SK-N-SH (cell line): ENCODE data around the gene ADAMTS19.

ENCODE experiments used
- POLR2AphosphoS5 ChIP-seq: IDR thresholded peaks from 2 replicates; pipeline ENCODE4 v1.6.1; 2012; ENCODE audit warnings: low read depth, low read length
- RFX5 ChIP-seq: IDR thresholded peaks from 2 replicates; pipeline ENCODE4 v1.6.1; 2012; ENCODE audit warnings: mild to moderate bottlenecking, improper control_type of control experiment, low read length
- RXRA ChIP-seq: IDR thresholded peaks from 2 replicates; pipeline ENCODE4 v1.4.0; 2012; ENCODE audit warnings: low read depth, mild to moderate bottlenecking, borderline replicate concordance
- SMC3 ChIP-seq: IDR thresholded peaks from 2 replicates; pipeline ENCODE4 v1.6.1; 2012; ENCODE audit warnings: low read depth, low read length, improper control_type of control experiment
- TAF1 ChIP-seq: IDR thresholded peaks from 2 replicates; pipeline ENCODE4 v1.6.1; 2012; ENCODE audit warnings: low read depth, mild to moderate bottlenecking, low read length, moderate library complexity, borderline replicate concordance
- TF ChIP-seq, protein P1 (sequence below): fragments of 200-600 bp; sonication (generic); IDR thresholded peaks from 2 replicates; pipeline ENCODE4 v1.6.1; 2017; ENCODE audit warnings: antibody characterized with exemption, mild to moderate bottlenecking, moderate library complexity
- TF ChIP-seq, protein P2 (sequence below): IDR thresholded peaks from 2 replicates; pipeline ENCODE4 v1.4.0; 2012; ENCODE audit warnings: low read depth, borderline replicate concordance
- TF ChIP-seq, protein P3 (sequence below): fragments of 150-350 bp; IDR thresholded peaks from 2 replicates; pipeline ENCODE4 v1.6.1; 2016; ENCODE audit warnings: mild to moderate bottlenecking, low read depth, low read length

DNA sequence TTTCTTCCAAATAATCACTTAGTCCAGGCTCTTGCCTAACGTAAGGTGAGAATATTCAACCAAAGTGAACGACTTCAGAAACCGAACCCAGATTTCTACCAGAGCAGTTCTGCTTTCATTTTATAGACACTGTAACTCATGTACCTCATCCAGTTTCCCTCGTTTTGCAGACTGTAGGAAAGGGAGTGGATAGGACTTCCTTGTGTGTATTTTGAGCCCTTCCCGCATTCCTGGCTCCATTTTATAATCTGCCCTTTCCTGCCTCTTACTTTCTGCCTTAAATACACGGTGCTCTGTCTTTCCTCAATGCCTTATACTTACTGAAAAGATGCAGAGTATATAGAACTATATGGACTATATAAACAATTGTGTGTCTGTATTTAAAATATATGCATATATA lies 308.6 kb downstream of the ADAMTS19 start:
- TF ChIP-seq, protein P1, sequence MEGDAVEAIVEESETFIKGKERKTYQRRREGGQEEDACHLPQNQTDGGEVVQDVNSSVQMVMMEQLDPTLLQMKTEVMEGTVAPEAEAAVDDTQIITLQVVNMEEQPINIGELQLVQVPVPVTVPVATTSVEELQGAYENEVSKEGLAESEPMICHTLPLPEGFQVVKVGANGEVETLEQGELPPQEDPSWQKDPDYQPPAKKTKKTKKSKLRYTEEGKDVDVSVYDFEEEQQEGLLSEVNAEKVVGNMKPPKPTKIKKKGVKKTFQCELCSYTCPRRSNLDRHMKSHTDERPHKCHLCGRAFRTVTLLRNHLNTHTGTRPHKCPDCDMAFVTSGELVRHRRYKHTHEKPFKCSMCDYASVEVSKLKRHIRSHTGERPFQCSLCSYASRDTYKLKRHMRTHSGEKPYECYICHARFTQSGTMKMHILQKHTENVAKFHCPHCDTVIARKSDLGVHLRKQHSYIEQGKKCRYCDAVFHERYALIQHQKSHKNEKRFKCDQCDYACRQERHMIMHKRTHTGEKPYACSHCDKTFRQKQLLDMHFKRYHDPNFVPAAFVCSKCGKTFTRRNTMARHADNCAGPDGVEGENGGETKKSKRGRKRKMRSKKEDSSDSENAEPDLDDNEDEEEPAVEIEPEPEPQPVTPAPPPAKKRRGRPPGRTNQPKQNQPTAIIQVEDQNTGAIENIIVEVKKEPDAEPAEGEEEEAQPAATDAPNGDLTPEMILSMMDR = no peak
- TF ChIP-seq POLR2AphosphoS5 = no peak
- TF ChIP-seq RFX5 = no peak
- TF ChIP-seq, protein P2, sequence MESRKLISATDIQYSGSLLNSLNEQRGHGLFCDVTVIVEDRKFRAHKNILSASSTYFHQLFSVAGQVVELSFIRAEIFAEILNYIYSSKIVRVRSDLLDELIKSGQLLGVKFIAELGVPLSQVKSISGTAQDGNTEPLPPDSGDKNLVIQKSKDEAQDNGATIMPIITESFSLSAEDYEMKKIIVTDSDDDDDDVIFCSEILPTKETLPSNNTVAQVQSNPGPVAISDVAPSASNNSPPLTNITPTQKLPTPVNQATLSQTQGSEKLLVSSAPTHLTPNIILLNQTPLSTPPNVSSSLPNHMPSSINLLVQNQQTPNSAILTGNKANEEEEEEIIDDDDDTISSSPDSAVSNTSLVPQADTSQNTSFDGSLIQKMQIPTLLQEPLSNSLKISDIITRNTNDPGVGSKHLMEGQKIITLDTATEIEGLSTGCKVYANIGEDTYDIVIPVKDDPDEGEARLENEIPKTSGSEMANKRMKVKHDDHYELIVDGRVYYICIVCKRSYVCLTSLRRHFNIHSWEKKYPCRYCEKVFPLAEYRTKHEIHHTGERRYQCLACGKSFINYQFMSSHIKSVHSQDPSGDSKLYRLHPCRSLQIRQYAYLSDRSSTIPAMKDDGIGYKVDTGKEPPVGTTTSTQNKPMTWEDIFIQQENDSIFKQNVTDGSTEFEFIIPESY = no peak
- TF ChIP-seq TAF1 = no peak
- TF ChIP-seq SMC3 = no peak
- no peak for TF ChIP-seq RXRA
- TF ChIP-seq, protein P3, sequence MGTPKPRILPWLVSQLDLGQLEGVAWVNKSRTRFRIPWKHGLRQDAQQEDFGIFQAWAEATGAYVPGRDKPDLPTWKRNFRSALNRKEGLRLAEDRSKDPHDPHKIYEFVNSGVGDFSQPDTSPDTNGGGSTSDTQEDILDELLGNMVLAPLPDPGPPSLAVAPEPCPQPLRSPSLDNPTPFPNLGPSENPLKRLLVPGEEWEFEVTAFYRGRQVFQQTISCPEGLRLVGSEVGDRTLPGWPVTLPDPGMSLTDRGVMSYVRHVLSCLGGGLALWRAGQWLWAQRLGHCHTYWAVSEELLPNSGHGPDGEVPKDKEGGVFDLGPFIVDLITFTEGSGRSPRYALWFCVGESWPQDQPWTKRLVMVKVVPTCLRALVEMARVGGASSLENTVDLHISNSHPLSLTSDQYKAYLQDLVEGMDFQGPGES = no peak
